SK-N-SH treated with all-trans-retinoic acid at 6 μM for 48 hours (cell line): ENCODE measurements around the gene HLA-DRA.

Source experiments
- ATAC-seq: fragments of 200-7000 bp; cut with Tn5 transposase; 3 replicates; pipeline ENCODE4 v1.9.1; 2020; ENCODE audit warnings: mild to moderate bottlenecking, moderate library complexity
- BACH2 ChIP-seq: fragments of 250-450 bp; sonication (Bioruptor Pico); IDR thresholded peaks from 2 replicates; pipeline ENCODE4 v1.9.0; 2021; ENCODE audit warnings: mild to moderate bottlenecking, borderline replicate concordance
- CSDC2 ChIP-seq: fragments of 250-450 bp; sonication (Bioruptor Pico); IDR thresholded peaks from 2 replicates; pipeline ENCODE4 v1.5.0; 2020; ENCODE audit warnings: mild to moderate bottlenecking, moderate library complexity
- ESRRG ChIP-seq: fragments of 250-450 bp; sonication (Bioruptor Pico); IDR thresholded peaks from 2 replicates; pipeline ENCODE4 v1.6.1; 2021; ENCODE audit warnings: mild to moderate bottlenecking
- GLIS3 ChIP-seq: fragments of 250-450 bp; sonication (Bioruptor Pico); IDR thresholded peaks from 2 replicates; pipeline ENCODE4 v1.5.0; 2020; ENCODE audit warnings: mild to moderate bottlenecking, moderate library complexity
- ISL1 ChIP-seq: fragments of 250-450 bp; sonication (Bioruptor Pico); IDR thresholded peaks from 2 replicates; pipeline ENCODE4 v2.1.2; 2022; ENCODE audit warnings: mild to moderate bottlenecking, moderate library complexity
- OSR1 ChIP-seq: fragments of 250-450 bp; sonication (Bioruptor Pico); IDR thresholded peaks from 2 replicates; pipeline ENCODE4 v1.8.0; 2022; ENCODE audit warnings: moderate library complexity, mild to moderate bottlenecking, inconsistent platforms
- RARB ChIP-seq: fragments of 250-450 bp; sonication (Bioruptor Pico); IDR thresholded peaks from 2 replicates; pipeline ENCODE4 v1.8.0; 2021; ENCODE audit warnings: mild to moderate bottlenecking, moderate library complexity
- SNAI2 ChIP-seq: fragments of 250-450 bp; sonication (Bioruptor Pico); IDR thresholded peaks from 2 replicates; pipeline ENCODE4 v1.5.0; 2020; ENCODE audit warnings: mild to moderate bottlenecking, moderate library complexity
- TCF4 ChIP-seq: fragments of 250-450 bp; sonication (Bioruptor Pico); IDR thresholded peaks from 2 replicates; pipeline ENCODE4 v1.8.0; 2021; ENCODE audit warnings: mild to moderate bottlenecking, moderate library complexity, borderline replicate concordance
- TOX ChIP-seq: fragments of 250-450 bp; sonication (Bioruptor Pico); IDR thresholded peaks from 2 replicates; pipeline ENCODE4 v1.8.0; 2021; ENCODE audit warnings: mild to moderate bottlenecking, moderate library complexity, borderline replicate concordance
- ZC3H10 ChIP-seq: fragments of 250-450 bp; sonication (Bioruptor Pico); IDR thresholded peaks from 2 replicates; pipeline ENCODE4 v1.5.1; 2021; ENCODE audit warnings: mild to moderate bottlenecking, moderate library complexity
- ZFP30 ChIP-seq: fragments of 450-650 bp; formaldehyde crosslinking; IDR thresholded peaks from 2 replicates; pipeline ENCODE4 v1.5.0; 2022; ENCODE audit warnings: mild to moderate bottlenecking, moderate library complexity
- ZNF565 ChIP-seq: fragments of 450-650 bp; formaldehyde crosslinking; conservative IDR thresholded peaks from 2 replicates; pipeline ENCODE4 v1.5.0; 2020; ENCODE audit warnings: low read depth, mild to moderate bottlenecking, moderate library complexity
- ZNF70 ChIP-seq: fragments of 450-650 bp; formaldehyde crosslinking; IDR thresholded peaks from 2 replicates; pipeline ENCODE4 v1.5.0; 2020; ENCODE audit warnings: mild to moderate bottlenecking, moderate library complexity
- ZNF8 ChIP-seq: fragments of 450-650 bp; formaldehyde crosslinking; IDR thresholded peaks from 2 replicates; pipeline ENCODE4 v1.5.0; 2020; ENCODE audit warnings: mild to moderate bottlenecking, moderate library complexity
- TF ChIP-seq, protein P1 (sequence below): fragments of 250-450 bp; sonication (Bioruptor Pico); IDR thresholded peaks from 2 replicates; pipeline ENCODE4 v1.8.0; 2021; ENCODE audit warnings: low read depth, mild to moderate bottlenecking, moderate library complexity, borderline replicate concordance
- TF ChIP-seq, protein P2 (sequence below): fragments of 250-450 bp; sonication (Bioruptor Pico); IDR thresholded peaks from 2 replicates; pipeline ENCODE4 v1.5.0; 2020; ENCODE audit warnings: mild to moderate bottlenecking, moderate library complexity
- TF ChIP-seq, protein P3 (sequence below): fragments of 250-450 bp; sonication (Bioruptor Pico); IDR thresholded peaks from 2 replicates; pipeline ENCODE4 v1.5.1; 2020; ENCODE audit warnings: low read depth, mild to moderate bottlenecking, moderate library complexity
- TF ChIP-seq, protein P4 (sequence below): fragments of 250-450 bp; sonication (Bioruptor Pico); IDR thresholded peaks from 2 replicates; pipeline ENCODE4 v1.5.1; 2021; ENCODE audit warnings: mild to moderate bottlenecking, moderate library complexity
- TF ChIP-seq, protein P5 (sequence below): fragments of 250-450 bp; sonication (Bioruptor Pico); IDR thresholded peaks from 2 replicates; pipeline ENCODE4 v1.8.0; 2020; ENCODE audit warnings: mild to moderate bottlenecking, moderate library complexity, borderline replicate concordance

HLA-DRA gene

DNA sequence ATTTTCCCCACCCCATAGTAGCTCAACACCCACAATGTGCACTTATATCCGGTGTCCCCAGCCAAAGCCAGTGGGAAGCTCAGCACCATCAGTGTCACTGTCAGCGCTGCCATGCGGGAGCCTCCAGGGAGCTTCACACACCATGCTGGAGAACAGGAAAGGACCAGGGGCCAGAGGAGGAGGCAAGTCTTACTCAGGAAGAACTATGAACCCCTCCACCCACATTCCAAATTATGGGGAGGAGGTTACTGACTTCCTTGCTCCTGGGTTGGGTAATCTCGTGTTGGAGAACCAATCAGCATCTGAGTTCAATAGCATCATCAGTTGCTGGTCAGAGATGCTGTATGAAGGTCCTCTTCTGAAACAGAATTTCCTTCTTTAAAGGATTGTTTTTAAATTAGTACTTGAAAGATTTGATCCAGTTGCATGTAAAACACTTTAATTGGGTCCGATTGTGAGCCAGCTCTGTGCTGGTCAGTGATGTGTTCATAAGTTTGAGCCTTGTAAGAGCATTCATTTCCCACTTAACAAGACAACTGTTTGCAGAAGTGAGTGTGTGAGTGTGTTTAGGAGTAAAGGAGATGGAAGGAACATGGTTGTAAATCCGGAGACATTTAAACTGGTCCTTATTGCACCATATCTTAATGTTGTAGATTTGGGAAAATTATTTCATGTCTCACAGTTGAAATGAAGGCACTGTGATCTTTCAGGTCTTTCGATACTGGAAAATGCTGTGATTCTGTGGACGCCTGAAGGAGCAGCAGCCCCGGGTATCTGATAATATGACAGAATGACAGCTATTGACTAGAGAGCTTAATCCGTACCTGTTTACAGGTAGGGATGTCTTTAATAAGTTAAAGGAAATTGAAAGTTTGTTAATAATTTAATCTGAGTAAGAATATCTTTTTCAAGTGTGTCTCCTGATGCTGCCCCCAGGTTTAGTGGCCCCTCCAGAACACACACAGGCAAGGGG lies 34.0 kb downstream of the HLA-DRA start:
- ATAC-seq = peak; percentile 97

DNA sequence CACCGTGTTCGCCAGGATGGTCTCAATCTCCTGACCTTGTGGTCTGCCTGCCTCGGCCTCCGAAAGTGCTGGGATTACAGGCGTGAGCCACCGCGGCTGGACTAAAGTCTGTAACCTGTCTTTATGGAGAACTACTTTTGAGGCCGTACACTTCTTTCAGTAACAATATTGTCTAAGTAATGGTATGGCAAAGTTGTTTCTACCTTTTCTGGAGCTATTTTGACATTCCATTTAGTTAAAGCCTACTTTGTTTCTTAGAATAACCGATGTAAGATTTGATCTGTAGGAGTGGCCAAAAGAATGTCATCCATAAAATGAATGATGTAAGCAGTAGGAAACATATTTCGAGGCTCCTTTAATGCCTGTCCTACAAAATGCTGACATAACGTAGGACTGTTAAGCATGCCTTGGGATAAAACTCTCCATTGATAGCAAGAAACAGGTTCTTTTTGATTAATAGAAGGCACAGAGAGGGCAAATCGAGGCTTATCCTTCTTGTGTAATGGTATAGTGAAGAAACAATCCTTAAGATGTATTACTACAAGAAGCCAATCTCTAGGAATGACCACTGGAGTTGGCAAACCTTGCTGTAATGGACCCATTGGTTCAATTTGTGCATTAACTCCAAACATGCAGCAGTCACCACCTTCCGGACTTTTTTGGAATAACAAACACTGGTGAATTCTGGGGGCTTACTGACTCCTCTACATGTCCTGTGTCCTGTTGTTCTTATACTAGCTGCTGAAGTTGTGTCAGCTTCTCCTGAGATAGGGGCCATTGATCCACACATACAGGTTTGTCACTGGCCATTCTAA lies 35.9 kb downstream of the HLA-DRA start:
- TF ChIP-seq, protein P1, sequence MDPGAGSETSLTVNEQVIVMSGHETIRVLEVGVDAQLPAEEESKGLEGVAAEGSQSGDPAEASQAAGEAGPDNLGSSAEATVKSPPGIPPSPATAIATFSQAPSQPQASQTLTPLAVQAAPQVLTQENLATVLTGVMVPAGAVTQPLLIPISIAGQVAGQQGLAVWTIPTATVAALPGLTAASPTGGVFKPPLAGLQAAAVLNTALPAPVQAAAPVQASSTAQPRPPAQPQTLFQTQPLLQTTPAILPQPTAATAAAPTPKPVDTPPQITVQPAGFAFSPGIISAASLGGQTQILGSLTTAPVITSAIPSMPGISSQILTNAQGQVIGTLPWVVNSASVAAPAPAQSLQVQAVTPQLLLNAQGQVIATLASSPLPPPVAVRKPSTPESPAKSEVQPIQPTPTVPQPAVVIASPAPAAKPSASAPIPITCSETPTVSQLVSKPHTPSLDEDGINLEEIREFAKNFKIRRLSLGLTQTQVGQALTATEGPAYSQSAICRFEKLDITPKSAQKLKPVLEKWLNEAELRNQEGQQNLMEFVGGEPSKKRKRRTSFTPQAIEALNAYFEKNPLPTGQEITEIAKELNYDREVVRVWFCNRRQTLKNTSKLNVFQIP (CRISPR knock-in tag) = no peak
- TF ChIP-seq ZC3H10 (CRISPR knock-in tag) = no peak
- no peak for TF ChIP-seq OSR1
- TF ChIP-seq ZNF70 (CRISPR knock-in tag) = no peak
- TF ChIP-seq GLIS3 (CRISPR knock-in tag) = no peak
- TF ChIP-seq ISL1 (CRISPR knock-in tag) = no peak
- ATAC-seq = no peak

DNA sequence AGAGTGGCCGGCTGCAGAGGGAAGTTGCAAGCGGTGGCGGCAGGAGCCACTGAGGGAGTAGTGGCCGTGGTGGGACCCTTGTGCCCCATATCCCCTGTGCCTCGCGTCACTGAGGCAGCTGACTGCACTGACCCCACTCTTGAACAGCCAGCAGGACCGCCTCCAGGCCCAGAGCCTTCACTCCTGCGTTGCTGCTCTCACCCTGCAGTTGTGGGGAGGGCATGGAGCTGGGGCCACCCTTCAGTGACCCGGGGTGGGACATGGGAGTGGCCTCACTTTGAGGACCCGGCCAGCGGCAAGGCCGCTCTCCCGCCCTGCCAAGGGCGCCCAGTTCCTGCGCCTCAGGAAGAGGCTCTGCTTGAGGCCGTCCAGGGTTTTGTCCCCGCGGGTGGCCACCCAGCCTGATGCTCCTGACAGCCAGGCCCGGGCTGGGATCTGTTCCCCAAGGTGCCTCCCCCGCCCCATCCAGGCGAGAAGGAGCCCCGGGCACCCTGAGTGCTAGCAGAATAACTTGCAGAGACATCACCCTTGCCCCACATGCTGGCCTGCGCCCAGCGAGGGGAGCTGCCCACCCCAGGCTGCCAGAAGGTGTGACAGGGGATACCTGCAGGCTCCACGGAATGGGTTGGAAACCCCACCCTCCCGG lies 44.4 kb downstream of the HLA-DRA start:
- ATAC-seq = no peak
- TF ChIP-seq CSDC2 (CRISPR knock-in tag) = no peak
- TF ChIP-seq ZFP30 = no peak
- TF ChIP-seq ZC3H10 (CRISPR knock-in tag) = no peak
- TF ChIP-seq RARB (CRISPR knock-in tag) = no peak
- TF ChIP-seq, protein P2, sequence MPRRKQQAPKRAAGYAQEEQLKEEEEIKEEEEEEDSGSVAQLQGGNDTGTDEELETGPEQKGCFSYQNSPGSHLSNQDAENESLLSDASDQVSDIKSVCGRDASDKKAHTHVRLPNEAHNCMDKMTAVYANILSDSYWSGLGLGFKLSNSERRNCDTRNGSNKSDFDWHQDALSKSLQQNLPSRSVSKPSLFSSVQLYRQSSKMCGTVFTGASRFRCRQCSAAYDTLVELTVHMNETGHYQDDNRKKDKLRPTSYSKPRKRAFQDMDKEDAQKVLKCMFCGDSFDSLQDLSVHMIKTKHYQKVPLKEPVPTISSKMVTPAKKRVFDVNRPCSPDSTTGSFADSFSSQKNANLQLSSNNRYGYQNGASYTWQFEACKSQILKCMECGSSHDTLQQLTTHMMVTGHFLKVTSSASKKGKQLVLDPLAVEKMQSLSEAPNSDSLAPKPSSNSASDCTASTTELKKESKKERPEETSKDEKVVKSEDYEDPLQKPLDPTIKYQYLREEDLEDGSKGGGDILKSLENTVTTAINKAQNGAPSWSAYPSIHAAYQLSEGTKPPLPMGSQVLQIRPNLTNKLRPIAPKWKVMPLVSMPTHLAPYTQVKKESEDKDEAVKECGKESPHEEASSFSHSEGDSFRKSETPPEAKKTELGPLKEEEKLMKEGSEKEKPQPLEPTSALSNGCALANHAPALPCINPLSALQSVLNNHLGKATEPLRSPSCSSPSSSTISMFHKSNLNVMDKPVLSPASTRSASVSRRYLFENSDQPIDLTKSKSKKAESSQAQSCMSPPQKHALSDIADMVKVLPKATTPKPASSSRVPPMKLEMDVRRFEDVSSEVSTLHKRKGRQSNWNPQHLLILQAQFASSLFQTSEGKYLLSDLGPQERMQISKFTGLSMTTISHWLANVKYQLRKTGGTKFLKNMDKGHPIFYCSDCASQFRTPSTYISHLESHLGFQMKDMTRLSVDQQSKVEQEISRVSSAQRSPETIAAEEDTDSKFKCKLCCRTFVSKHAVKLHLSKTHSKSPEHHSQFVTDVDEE (CRISPR knock-in tag) = no peak
- no peak for TF ChIP-seq ZNF70 (CRISPR knock-in tag)
- TF ChIP-seq GLIS3 (CRISPR knock-in tag) = no peak
- TF ChIP-seq, protein P3, sequence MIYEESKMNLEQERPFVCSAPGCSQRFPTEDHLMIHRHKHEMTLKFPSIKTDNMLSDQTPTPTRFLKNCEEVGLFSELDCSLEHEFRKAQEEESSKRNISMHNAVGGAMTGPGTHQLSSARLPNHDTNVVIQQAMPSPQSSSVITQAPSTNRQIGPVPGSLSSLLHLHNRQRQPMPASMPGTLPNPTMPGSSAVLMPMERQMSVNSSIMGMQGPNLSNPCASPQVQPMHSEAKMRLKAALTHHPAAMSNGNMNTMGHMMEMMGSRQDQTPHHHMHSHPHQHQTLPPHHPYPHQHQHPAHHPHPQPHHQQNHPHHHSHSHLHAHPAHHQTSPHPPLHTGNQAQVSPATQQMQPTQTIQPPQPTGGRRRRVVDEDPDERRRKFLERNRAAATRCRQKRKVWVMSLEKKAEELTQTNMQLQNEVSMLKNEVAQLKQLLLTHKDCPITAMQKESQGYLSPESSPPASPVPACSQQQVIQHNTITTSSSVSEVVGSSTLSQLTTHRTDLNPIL (CRISPR knock-in tag) = no peak
- no peak for TF ChIP-seq ISL1 (CRISPR knock-in tag)
- no peak for TF ChIP-seq ZNF8
- no peak for TF ChIP-seq ZNF565 (CRISPR knock-in tag)
- TF ChIP-seq, protein P4, sequence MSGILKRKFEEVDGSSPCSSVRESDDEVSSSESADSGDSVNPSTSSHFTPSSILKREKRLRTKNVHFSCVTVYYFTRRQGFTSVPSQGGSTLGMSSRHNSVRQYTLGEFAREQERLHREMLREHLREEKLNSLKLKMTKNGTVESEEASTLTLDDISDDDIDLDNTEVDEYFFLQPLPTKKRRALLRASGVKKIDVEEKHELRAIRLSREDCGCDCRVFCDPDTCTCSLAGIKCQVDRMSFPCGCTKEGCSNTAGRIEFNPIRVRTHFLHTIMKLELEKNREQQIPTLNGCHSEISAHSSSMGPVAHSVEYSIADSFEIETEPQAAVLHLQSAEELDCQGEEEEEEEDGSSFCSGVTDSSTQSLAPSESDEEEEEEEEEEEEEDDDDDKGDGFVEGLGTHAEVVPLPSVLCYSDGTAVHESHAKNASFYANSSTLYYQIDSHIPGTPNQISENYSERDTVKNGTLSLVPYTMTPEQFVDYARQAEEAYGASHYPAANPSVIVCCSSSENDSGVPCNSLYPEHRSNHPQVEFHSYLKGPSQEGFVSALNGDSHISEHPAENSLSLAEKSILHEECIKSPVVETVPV = no peak
- TF ChIP-seq BACH2 (CRISPR knock-in tag) = no peak
- TF ChIP-seq, protein P5, sequence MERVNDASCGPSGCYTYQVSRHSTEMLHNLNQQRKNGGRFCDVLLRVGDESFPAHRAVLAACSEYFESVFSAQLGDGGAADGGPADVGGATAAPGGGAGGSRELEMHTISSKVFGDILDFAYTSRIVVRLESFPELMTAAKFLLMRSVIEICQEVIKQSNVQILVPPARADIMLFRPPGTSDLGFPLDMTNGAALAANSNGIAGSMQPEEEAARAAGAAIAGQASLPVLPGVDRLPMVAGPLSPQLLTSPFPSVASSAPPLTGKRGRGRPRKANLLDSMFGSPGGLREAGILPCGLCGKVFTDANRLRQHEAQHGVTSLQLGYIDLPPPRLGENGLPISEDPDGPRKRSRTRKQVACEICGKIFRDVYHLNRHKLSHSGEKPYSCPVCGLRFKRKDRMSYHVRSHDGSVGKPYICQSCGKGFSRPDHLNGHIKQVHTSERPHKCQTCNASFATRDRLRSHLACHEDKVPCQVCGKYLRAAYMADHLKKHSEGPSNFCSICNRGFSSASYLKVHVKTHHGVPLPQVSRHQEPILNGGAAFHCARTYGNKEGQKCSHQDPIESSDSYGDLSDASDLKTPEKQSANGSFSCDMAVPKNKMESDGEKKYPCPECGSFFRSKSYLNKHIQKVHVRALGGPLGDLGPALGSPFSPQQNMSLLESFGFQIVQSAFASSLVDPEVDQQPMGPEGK (CRISPR knock-in tag) = no peak
- TF ChIP-seq OSR1 = no peak
- TF ChIP-seq TOX = no peak
- TF ChIP-seq SNAI2 (CRISPR knock-in tag) = no peak
- TF ChIP-seq ESRRG (CRISPR knock-in tag) = no peak
- TF ChIP-seq TCF4 (CRISPR knock-in tag) = no peak
